ENCODE results near the gene ZNF425.
"Not testable (repeated sequence)": the region's sequence is repeated elsewhere in the genome, so short reads cannot be mapped to it uniquely, and the experiment has no call there.

Gene ZNF425

DNA sequence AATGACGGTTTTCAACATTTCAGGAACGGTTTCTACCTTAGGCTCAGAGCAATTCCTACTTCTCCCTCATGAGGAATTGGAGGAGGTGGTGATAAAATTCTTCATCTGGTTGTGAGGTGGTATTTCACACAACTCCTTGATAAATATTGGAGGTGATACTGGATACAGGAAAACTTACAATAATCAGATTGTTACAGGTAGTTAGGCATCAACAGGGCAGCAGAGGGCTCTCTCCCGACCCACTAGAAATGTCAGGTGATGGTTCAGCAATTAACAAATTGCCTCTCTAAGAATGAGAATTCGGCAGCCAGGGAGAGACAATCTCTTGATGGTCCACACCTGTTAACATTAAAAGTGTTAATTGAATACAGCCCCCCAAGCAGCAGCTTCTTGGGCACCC lies 58.3 kb downstream of the ZNF425 start:
- Histone ChIP-seq H3K4me3 (ENCODE audit: low read depth, low read length) (no peak overlapping the region), H3K27me3 (replicated peaks) (no peaks in the 10 kb centered on the region), H3K36me3 (replicated peaks) (peaks cover 21% of the 10 kb centered on the region), H3K27ac (no peak overlapping the region)
- TF ChIP-seq, protein P1, sequence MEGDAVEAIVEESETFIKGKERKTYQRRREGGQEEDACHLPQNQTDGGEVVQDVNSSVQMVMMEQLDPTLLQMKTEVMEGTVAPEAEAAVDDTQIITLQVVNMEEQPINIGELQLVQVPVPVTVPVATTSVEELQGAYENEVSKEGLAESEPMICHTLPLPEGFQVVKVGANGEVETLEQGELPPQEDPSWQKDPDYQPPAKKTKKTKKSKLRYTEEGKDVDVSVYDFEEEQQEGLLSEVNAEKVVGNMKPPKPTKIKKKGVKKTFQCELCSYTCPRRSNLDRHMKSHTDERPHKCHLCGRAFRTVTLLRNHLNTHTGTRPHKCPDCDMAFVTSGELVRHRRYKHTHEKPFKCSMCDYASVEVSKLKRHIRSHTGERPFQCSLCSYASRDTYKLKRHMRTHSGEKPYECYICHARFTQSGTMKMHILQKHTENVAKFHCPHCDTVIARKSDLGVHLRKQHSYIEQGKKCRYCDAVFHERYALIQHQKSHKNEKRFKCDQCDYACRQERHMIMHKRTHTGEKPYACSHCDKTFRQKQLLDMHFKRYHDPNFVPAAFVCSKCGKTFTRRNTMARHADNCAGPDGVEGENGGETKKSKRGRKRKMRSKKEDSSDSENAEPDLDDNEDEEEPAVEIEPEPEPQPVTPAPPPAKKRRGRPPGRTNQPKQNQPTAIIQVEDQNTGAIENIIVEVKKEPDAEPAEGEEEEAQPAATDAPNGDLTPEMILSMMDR (IDR thresholded peaks at IDR 0.05; ENCODE audit: low read depth, low read length, missing control alignments), result peak; percentile 11
- in situ Hi-C loops (cut with HindIII; ENCODE audit: low pct_ligation_motif_present, low sequenced_read_pairs), result no loop called here
- no peak for DNase-seq

DNA sequence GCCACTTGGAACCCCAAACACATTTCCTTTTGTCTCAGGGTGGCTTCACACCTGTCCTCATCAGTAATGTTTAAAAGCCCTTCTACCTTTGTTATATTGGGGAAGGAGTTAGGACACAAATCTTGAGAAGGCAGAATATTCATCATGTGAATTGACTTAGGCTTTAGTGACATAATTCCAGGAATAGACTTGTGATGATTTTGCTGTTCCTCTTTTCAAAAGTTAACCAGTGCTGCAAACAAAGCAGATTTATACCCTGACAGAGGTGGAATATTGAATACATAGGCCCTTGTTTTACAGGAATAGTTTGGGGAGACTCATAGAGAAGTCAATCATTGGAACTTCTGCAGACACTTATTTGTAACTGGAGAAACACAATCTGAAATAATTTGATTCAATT lies 62.6 kb downstream of the ZNF425 start:
- in situ Hi-C loops (cut with HindIII; ENCODE audit: low pct_ligation_motif_present, low sequenced_read_pairs), result no loop called here
- no peaks in the 10 kb centered on the region for H3K36me3 ChIP-seq (replicated peaks)

DNA sequence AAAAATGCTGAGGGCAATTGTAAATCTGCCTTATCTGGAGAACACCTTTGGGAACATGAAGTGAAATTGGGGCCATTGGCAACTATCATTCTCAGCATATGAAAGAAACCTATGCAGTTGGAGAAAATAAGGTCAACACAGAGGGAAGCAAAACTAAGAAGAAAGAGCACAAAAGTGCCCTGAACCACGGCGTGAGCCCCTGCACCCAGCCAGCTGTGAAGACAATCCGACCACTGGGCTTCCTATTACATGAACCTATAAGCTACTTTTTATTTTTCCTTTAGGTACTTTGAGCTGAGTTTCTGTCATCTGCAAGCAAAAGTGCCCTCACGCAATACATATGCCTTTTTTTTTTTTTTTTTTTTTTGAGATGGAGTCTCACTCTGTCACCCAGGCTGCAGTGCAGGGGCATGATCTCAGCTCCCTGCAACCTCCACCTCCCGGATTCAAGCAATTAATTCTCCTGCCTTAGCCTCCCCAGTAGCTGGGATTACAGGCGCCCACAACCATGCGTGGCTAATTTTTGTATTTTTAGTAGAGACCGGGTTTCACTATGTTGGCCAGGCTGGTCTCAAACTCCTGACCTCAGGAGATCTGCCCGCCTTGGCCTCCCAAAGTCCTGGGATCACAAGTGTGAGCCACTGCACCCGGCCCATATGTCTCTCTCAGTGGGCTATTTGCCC lies 63.8 kb downstream of the ZNF425 start:
- H3K27ac ChIP-seq; H3K36me3 ChIP-seq (replicated peaks); H3K4me3 ChIP-seq (ENCODE audit: low read depth, low read length); in situ Hi-C loops (cut with HindIII; ENCODE audit: low pct_ligation_motif_present, low sequenced_read_pairs); H3K27me3 ChIP-seq (replicated peaks); DNase-seq: not testable (repeated sequence)

More for the DNA sequence above, 62.6 kb downstream of the ZNF425 start:
- H3K27me3 ChIP-seq (replicated peaks), result no peaks in the 10 kb centered on the region
- no peak for DNase-seq
- TF ChIP-seq, protein P1 (IDR thresholded peaks at IDR 0.05; ENCODE audit: low read depth, low read length, missing control alignments), result no peak
- no peak overlapping the region for H3K27ac ChIP-seq
- no peak overlapping the region for H3K4me3 ChIP-seq (ENCODE audit: low read depth, low read length)

DNA sequence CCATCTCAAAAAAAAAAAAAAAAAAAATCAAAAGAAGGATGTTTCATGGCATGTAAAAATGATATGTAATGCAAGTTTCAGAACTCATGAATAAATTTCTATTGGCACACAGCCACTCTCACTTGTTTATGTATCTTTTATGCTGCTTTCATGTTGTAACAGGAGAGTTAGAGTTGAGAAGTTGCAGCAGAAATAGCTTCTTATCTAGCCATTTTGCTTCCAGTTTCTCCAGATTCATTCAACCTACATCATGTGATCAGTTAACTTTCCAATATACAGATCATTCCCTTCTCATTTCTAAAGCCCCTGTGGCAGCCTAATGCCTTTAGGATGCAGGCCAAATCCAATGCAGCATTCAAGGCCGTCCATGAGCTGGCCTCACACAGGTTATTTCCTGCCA lies 66.0 kb downstream of the ZNF425 start:
- Histone ChIP-seq H3K36me3 (replicated peaks) (no peaks in the 10 kb centered on the region), H3K4me3 (ENCODE audit: low read depth, low read length) (no peak overlapping the region), H3K27me3 (replicated peaks) (no peaks in the 10 kb centered on the region), H3K27ac (no peak overlapping the region)
- TF ChIP-seq, protein P1 (IDR thresholded peaks at IDR 0.05; ENCODE audit: low read depth, low read length, missing control alignments), result no peak
- no peak for DNase-seq
- in situ Hi-C loops (cut with HindIII; ENCODE audit: low pct_ligation_motif_present, low sequenced_read_pairs), result no loop called here

DNA sequence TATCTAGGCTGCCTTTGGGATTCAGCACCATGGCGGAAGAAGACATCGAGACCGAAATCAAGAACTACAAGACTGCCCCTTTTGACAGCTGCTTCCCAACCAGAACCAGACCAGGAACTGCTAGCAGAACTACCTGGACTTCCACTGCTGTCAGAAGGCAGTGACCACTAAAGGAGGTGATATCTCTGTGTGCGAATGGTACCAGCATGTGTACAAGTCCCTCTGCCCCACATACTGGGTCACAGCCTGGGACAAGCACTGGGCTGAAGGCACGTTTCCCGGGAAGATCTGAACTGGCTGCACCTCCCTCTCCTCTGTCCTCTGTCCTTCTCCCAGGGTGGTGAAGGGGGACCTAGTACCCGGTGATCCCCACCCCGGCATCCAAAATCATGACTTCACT lies 72.2 kb downstream of the ZNF425 start:
- no peaks in the 10 kb centered on the region for H3K27me3 ChIP-seq (replicated peaks)
- H3K27ac ChIP-seq, result no peak overlapping the region
- DNase-seq, result no peak
- H3K36me3 ChIP-seq (replicated peaks), result no peaks in the 10 kb centered on the region
- TF ChIP-seq, protein P1 (IDR thresholded peaks at IDR 0.05; ENCODE audit: low read depth, low read length, missing control alignments), result no peak
- in situ Hi-C loops (cut with HindIII; ENCODE audit: low pct_ligation_motif_present, low sequenced_read_pairs), result no loop called here
- no peak overlapping the region for H3K4me3 ChIP-seq (ENCODE audit: low read depth, low read length)

DNA sequence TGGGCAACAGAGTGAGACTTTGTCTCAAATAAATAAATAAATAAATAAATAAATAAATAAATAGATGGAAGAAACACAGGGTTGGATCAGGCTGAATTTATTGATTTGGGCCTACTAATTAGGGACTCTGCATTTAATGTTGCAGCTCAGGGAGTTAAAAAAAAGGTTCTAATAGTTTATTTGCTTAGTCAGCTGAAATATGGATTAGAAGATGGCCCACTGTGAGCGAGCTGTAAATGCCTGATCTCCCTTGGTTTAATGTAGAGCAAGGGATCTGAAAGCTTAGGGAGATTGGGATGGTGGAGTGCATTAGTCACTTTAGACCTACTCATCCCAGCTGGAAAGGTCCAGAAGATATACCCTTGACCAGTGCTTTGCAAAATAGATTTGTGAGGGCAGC lies 72.7 kb downstream of the ZNF425 start:
- in situ Hi-C loops (cut with HindIII; ENCODE audit: low pct_ligation_motif_present, low sequenced_read_pairs), result no loop called here
- H3K4me3 ChIP-seq (ENCODE audit: low read depth, low read length), result no peak overlapping the region
- H3K36me3 ChIP-seq (replicated peaks), result no peaks in the 10 kb centered on the region
- H3K27ac ChIP-seq, result no peak overlapping the region
- no peak for DNase-seq
- H3K27me3 ChIP-seq (replicated peaks), result no peaks in the 10 kb centered on the region
- TF ChIP-seq, protein P1 (IDR thresholded peaks at IDR 0.05; ENCODE audit: low read depth, low read length, missing control alignments), result no peak

Data from brain microvascular endothelial cell (primary cell).